Left lobe of liver (tissue), 2 donors: Measurements from ENCODE around the gene DNAJC6. TPM values are rescaled to one million over a fixed set of nuclear protein-coding genes. Genes with fewer than 3 reads are reported as not detected.
A peak's percentile ranks its signal among the peaks of the same experiment; 100 is the strongest.
"Not testable (repeated sequence)": the region's sequence is repeated elsewhere in the genome, so short reads cannot be mapped to it uniquely, and the experiment has no call there.

Source experiments
- ATAC-seq: fragments of 200-7000 bp; cut with Tn5 transposase; one replicate; pipeline ENCODE4 v1.9.1; 2020; ENCODE audit warnings: mild to moderate bottlenecking, moderate library complexity
- DNase-seq: peaks from one replicate; pipeline ENCODE4 v3.0.0-alpha.2; 2020; ENCODE audit warnings: low spot score
- total RNA-seq: library from RNA; stranded (reverse); gene quantifications from one replicate; pipeline ENCODE4 v1.2.1, GENCODE V29; 2021
- donor health status: DM: no; HTN: no; CAD: no; lungs with moderate emphysema.
- donor health status: DM: no; HTN: yes; CAD: no.

Gene DNAJC6
- total RNA-seq, 1 donor from 2014 or later = 0.25 TPM

DNA sequence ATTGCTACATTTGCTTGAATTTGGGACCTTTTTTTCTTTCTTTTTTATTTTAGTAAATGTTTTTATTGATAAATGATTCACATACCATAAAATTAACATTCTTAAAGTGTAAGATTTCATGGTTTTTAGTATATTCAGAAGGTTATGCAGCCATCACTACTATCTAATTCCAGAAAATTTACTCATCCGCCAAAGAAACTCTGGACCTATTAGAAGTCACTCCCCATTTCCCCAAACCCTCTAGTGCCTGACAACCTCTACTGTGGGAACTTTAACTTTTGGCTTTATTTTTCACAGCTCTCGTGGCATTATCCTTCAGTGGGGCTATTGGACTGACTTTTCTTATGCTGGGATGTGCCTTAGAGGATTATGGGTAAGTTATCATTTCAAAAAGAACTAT, 115.7 kb downstream of the DNAJC6 start:
- ATAC-seq (no peak), DNase-seq (no peak)

DNA sequence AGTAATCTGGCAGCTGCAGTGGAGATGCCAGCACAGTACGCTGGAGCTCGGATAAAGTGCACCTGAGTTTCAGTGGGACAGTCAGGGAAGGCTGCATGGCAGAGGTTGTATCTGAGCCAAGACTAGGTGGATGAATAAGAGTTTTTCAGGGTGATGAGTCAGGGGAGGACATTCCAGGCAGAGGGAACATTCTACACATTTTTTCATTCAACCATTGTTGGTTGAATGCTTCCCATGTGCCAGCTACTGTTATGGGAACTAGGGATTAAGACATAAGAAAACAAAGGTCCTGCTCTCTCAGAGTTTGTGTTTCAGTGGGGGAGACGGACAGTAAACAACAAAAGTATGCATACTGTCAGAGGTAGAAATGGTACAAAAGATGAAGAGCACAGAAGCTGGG, 116.4 kb downstream of the DNAJC6 start:
- no peak for ATAC-seq
- no peak for DNase-seq

- no peak for DNase-seq
- ATAC-seq = no peak
Observed at GRCh38 chr1:65429078-65429477, 119.7 kb downstream of the DNAJC6 start.

DNA sequence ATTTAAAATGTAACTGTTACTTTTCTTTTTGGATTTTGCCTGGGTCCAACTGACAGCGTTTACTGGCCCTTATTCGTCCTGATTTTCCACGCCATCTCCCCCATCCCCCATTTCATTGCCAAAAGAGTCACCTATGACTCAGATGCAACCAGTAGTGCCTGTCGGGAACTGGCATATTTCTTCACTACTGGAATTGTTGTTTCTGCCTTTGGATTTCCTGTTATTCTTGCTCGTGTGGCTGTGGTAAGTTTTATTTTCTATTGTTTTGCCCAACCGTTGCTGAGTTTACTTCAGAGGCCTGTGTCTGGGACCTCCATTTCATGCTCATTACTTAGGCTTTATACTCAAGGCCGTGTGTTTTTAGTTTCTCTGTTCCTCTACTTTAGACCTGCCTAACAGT, 120.5 kb downstream of the DNAJC6 start:
- ATAC-seq (no peak), DNase-seq (no peak)

DNA sequence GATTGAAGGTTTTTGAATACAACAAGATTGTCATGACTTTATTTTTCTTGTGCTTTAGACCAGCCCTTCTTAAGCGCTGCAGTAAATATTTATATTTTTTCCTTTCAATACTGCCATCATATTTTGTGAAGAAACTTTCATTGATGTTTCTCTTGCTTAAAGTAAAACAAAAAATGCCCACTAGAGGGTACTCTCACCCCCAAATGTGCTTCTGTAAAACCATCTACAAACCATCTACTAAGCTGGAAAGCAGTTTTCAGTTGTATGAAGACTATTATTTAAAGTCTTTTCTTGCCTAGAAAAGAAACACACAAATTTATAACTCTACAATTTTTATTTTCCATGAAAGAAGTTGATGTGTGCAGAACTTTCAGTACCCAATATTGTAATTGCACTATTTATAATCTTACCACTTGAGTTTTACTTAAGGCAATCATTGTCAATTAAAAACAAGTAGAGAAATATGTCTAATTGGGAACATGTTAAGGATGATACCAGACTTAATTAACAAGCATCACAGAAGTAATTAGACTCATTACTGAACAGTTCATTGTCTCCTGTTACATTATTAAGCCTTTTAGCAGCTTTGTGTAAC, 121.9 kb downstream of the DNAJC6 start:
- ATAC-seq = peak; percentile 84
- DNase-seq = no peak

DNA sequence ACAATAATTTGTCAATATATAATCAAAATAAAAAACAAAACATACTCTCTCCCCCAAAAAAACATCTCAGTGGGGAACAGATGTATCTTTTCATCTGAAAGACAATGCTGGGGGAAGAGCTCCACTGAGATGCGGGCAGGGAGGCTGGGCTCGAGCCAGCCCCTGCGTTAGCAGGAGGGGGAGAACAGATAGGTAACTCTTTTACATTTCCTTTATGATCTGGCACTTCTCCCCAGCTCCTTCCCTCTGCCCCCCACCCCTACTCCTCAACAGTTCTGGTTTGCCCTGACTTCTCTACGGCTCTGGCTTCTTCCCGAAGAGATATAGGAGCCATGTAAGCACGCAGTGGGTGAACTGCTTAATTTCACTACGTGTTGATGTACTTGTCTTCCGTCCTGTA, 123.6 kb downstream of the DNAJC6 start:
- DNase-seq = no peak
- no peak for ATAC-seq

GRCh38 chr1:65434255-65434654, 124.9 kb downstream of the DNAJC6 start:
- no peak for ATAC-seq
- no peak for DNase-seq

DNA sequence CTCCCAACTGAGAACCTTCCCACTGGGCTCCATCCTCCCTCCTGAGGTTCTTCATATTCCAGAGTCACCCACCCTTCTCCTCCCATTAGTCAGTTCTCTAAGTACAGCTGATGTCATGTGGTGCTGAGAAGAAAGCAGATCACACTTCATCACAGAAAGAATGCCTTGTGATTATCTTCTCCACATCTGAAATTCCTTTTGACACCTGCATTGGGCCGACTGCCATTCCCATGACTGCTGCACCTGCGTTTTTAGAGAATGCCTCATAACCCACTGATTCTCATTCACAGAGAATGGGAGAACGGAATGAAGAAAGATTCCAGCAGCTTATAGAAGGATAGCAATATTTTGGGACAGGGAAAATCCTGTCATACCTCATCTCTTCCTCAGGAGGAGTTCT, 125.4 kb downstream of the DNAJC6 start:
- DNase-seq = no peak
- ATAC-seq = no peak

DNA sequence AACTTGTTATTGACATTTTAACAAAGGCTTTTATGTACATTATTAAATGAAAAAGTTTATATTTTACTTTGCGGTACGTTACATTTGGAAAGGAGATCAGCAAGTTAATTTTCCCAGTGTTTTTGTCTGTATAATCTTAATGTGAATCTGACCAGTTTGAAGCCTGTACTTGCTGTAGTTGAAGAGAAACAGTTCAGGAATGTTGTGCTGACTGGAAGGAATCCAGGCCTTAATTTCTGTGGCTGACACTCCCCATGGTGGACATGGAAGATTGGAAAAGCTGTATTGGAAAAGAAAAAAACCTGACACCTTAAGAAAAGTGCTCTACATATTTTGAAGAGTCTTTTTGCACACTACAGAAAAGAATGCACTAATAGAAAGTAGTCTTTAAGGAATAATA, 126.6 kb downstream of the DNAJC6 start:
- no peak for ATAC-seq

GRCh38 chr1:65437616-65438015, 128.3 kb downstream of the DNAJC6 start:
- DNase-seq (no peak), ATAC-seq (no peak)

More for the DNA sequence above, 126.6 kb downstream of the DNAJC6 start:
- DNase-seq = no peak

GRCh38 chr1:65440322-65440900, 131.1 kb downstream of the DNAJC6 start:
- no peak for ATAC-seq
- DNase-seq = no peak

DNA sequence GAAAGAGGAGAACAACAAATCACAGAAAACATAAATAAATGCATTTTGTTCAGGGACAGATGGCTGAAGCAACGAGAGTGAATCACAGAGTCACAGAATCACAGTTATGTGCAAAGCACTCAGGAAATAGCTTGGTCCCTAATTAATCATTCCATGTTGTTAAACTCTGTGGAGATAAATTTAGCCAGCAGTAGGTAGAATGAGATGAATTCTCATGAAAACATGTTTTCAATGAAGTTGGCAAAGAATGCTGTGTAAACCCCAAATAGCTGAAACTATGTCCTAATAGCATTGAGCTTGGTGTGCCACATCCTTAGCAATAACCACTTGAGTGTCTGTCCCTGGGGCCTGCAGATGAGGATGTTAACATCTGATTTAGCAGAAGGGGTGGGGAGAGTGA, 131.6 kb downstream of the DNAJC6 start:
- ATAC-seq (no peak), DNase-seq (no peak)

DNA sequence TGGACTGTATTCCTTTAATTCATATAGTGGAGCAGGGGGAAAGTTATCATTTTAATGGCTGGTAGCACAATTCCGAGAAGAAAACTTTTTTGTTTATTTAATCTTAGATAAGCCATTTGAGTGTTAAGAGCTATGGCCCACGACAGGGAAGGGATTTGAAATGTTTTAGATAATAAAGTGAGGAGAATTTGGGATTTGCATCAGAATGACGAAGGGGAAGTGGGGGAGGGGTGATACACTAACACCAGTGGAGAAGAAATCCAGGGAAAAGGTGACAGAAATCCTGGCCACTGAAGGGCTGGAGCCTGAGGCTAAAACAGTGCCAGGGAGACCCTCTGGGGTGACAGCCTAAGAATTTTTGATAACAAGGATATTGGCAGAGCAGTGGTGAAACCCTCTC, 132.1 kb downstream of the DNAJC6 start:
- no peak for ATAC-seq

DNA sequence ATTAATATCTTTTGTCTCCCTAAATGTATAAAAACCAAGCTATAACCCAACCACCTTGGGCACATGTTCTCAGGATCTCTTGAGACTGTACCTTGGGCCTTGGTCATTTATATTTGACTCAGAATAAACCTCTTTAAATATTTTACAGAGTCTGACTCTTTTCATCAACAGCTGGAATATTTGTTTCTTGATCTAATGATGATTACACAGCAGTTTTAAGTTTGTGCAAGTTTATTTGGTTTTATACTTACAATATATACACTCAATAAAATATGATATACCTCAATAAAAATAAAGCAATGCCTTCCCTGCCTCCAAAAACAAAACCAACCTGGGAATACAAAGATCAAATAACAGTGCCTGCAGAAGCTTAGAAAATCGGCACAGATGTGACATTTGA, 133.1 kb downstream of the DNAJC6 start:
- ATAC-seq (no peak), DNase-seq (no peak)

More for the DNA sequence above, 132.1 kb downstream of the DNAJC6 start:
- no peak for DNase-seq

DNA sequence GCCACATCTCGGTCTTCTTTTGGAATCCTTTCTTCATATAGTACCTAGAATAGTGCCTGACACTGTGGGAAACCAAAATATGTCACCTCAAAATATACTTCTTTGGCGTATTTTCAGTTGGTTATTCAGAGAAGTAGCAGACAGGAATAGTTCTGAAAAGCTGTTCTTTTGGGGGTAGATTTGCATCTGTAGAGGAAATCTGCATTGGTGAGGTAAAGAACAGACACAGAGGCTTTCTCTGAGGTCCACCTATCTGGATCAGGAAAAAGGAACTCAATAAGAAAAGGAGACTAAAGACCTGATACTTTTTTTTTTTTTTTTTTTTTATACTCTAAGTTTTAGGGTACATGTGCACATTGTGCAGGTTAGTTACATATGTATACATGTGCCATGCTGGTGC, 134.3 kb downstream of the DNAJC6 start:
- ATAC-seq = no peak
- DNase-seq = no peak

DNA sequence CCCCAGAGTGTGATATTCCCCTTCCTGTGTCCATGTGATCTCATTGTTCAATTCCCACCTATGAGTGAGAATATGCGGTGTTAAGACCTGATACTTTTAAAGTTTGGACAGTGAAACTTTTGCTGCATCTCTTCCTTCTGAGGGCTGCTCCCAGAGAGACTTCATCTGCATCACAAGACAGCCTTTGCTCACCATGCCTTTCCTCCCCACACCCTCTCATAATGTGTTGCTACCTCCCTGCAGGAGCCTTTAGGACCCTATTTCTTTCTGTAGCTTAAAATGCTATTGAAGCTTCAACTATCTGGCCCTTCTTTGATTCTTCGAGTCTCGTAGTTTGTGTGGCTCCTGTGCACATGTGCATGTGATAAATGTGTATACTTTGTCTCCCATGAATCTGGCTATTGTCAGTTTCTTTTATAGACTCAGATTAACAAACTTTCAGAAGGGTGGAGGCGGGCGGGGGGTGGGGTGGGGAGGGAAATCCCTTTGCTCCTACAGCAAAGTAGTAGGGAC, 134.8 kb downstream of the DNAJC6 start:
- DNase-seq (no peak), ATAC-seq (no peak)

GRCh38 chr1:65445837-65446236, 136.5 kb downstream of the DNAJC6 start:
- DNase-seq = no peak
- no peak for ATAC-seq

GRCh38 chr1:65449214-65449823, 140.0 kb downstream of the DNAJC6 start:
- DNase-seq = no peak
- peak; percentile 76 for ATAC-seq

GRCh38 chr1:65455678-65456077, 146.3 kb downstream of the DNAJC6 start:
- ATAC-seq, DNase-seq: not testable (repeated sequence)

GRCh38 chr1:65456481-65456880, 147.1 kb downstream of the DNAJC6 start:
- no peak for ATAC-seq
- no peak for DNase-seq

DNA sequence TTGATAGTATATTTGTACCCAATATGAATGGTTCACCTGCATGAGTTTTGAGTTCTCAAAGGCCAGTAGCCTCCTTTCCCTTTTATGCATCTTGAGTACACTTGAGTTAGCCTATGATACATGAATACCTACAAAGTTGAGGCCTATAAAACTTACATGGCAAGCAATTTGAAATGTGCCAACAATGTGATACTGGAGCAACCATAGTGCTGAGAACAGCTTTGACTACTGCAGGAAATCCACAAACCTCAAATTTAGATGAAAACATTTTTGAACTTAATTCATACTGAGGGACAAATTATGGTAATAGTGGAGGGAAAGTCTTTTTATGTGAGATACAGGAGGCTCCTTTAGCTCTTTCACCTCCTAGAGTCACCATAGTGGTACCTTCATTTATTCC, 148.5 kb downstream of the DNAJC6 start:
- DNase-seq = no peak
- no peak for ATAC-seq

DNA sequence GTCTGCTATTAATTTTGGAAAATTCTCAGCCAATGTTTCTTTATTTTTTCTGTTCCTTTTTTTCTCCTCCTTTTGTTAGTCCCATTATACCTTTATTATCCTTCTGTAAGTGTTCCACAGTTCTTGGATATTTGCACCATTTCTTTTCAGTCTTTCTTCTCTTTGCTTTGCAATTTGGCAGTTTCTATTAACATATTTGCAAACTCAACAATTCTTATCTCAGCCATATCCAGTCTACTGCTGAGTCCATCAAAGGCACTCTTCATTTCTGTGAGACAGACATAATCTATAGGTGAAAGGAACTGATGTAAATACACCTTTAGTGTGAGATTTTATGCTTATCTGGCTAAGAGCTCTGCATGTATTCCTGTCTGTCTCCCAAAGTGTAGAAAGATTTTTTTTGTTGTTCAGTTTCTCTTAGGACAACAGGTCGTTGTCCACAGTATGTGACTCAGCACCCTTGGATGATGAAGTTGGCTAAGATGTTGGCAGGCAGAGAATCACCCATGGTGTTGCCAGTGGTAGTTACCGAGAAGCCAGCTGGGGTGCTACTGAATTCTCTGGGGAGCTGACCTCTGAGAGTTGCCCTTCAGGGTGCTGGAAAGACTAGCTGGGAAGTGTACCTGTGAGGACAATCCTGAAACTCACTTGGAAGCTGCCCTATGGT, 149.5 kb downstream of the DNAJC6 start:
- DNase-seq = no peak
- peak; percentile 65 for ATAC-seq
